HG03095 (cell line): Measurements from ENCODE around the gene DHDDS.
"Not testable (repeated sequence)": the region's sequence is repeated elsewhere in the genome, so short reads cannot be mapped to it uniquely, and the experiment has no call there.

Source experiments
- ATAC-seq: cut with Tn5 transposase; IDR thresholded peaks from one replicate; pipeline ENCODE4 v1.9.1; 2021; ENCODE audit warnings: moderate library complexity; ENCODE audit not compliant: unreplicated experiment

The DHDDS gene

DNA sequence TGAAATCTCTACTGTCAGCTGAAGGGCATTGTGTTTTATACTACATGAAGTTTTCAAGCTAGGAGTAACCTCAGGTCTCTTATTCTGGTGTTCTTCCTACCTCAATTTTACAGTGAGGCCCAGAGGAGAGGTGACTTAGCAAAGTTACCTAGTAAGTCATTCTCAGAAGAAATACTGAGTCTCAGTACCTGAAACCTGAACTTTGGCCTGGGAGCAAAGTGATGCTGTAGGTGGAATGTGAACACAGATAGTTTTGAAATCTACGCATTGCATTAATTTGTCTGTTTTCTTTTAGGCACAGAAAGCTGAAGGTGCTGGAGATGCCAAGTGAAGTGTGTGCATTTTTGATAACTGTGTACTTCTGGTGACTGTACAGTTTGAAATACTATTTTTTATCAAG is 42.7 kb downstream of the DHDDS start:
- no peak for ATAC-seq

- ATAC-seq: no peak
Measured at GRCh38 chr1:26475989-26476388, 43.9 kb downstream of the DHDDS start.

- ATAC-seq: no peak
Measured at GRCh38 chr1:26476958-26477357, 44.8 kb downstream of the DHDDS start.

DNA sequence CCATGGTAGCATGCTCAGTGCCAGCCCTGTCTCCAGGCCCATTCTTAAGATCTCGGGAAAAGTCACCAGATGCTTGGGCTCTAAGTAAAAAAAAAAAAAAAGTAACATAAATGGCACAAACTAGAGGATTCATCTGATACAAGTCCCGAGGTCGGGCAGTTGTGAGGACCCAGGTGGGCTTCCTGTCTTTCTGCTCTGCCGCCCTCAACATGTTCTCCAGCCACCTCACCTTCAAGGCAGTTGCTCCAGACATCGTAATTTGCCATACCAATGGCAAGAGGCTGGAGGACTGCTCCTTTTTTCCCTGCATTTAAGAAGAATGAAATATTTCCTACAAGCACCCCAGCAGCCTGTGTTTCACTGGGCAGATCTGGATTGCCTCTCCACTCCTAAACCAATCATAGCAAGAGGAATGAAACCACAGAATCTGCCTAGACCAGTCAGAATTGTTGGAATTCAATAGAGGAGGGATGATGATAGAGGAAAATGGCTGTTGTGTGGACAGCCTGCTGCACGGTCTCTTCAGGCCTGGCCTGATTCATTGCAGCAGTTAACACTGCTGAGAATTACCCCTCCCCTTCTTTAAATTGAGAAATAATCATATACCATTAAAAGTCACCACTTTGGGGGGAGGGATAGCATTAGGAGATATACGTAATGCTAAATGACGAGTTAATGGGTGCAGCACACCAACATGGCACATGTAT is 45.5 kb downstream of the DHDDS start:
- no peak for ATAC-seq

GRCh38 chr1:26478159-26478558 is 46.0 kb downstream of the DHDDS start:
- ATAC-seq: no peak

- no peak for ATAC-seq
Measured at GRCh38 chr1:26478988-26479387, 46.9 kb downstream of the DHDDS start.

DNA sequence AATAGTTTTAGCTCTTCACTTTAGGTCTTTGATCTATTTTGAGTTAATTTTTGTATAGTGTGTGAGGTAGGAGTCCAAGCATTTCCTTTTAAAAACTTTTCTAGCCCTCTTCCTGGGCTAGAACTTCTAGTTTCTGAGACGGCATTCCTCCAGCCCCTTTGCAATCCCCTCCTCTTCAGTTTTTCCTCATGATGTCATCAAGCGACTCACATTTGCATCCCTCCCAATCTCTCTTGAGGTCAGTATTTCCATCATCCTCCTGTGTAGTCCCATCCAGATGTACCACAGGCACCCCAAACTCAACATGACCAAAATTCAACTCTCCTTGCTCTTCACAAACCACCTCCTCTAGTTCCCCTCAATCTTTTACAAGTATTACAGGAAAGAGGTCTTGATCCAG is 50.8 kb downstream of the DHDDS start:
- no peak for ATAC-seq

- no peak for ATAC-seq
Measured at GRCh38 chr1:26483980-26484379, 51.9 kb downstream of the DHDDS start.

- ATAC-seq: no peak
Measured at GRCh38 chr1:26490155-26490554, 58.0 kb downstream of the DHDDS start.

DNA sequence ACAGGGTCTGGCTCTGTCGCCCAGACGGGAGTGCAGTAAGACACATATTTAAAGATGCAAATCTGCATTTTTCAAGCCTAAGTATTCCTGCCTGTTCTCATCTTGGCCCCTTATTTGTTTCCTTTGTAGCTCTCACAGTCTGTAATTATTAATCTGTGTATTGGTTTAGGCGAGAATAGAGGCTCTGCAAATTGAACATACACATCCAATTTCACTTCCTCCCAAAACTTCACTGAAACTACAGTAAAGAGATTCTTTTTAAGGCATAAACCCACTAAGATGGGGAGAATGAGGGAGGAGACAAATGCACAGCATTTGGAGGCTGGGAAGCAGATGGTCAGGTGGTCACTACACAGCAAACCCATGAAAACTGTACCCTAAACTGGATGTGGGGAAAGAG is 61.1 kb downstream of the DHDDS start:
- no peak for ATAC-seq

GRCh38 chr1:26493938-26494337 is 61.8 kb downstream of the DHDDS start:
- no peak for ATAC-seq

DNA sequence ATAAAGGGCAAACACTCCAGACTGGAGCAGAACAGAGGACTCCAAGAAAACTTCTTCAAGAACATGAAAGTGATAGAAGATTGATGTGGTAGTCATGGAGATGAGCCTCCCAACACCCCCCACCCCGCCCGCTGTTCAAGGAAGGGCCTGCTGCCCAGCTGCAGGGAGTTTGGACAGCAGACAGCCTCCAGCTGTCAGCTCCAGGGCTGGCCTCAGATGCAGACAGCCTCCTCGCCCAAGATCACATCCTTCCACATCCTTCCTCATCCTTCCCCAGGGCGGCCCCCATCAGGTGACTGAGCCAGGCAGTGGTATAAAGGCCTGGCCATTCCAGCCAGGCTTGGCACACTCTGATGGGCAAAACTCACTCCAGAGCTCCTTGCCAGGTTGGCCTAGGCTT is 64.7 kb downstream of the DHDDS start:
- no peak for ATAC-seq

DNA sequence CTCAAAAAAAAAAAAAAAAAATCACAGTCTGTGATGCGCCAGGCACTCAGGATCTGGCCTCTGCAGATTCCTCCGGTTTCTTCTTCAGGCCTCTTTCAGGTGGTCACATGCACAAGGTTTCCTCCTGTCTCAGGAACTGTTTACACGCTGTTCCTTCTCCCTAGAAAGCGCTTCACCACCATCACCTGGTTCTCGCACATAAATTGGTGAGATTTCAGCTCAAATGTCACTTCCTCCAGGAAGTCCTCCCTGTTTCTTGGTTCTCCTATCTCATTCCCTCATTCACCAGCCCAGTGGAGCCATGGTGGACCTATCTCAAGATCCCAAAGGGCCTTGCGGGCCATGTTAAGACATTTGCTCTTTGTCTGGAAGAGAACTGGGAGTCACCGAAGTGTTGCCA is 66.8 kb downstream of the DHDDS start:
- ATAC-seq: no peak

DNA sequence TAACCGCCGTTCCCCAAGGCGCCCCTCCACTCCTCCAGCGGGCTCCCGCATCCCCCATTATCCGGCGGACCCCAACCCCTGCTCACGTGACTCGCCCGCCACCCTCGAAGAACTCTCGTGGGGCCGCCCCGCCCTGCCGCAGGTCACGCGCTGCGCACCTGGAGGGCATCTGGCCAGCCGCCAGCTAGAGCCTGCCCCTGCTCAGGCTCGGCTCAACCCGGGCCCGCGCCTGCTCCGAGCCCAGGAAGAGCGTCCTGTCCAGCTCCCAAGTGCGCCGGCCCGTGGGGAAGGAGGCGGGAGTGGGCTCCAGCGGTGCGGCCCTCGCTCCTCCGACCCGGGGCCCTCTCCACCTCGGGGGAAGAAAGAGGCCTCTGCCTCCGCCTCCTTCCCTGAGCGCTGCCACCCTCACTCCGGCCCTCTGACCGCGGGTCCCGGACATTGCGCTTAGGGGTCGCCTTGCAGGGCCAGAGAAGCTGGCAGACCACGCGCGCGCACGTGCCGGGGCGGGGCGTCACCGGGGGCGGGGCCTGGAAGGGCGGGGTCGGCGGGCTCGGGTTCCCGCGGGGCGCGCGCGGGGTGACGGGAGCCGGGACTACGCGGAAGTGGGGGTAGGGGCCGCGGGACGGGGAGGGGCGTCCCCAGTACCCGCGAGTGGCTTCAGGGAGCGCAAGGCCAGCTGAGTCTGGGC is 68.5 kb downstream of the DHDDS start:
- peak; percentile 45 for ATAC-seq

DNA sequence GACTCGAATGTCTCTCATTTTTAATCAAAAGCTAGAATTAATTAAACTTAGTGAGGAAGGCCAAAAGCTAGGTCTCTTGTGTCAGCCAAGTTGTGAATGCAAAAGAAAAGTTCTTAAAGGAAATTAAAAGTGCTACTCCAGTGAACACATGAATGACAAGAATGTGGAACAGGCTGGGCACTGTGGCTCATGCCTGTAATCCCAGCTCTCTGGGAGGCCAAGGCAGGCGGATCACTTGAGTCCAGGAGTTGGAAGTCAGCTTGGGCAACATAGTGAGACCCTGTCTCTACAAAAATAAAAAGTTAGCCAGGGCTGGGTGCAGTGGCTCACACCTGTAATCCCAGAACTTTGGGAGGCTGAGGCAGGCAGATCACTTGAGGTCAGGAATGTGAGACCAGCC is 78.6 kb downstream of the DHDDS start:
- ATAC-seq: not testable (repeated sequence)

DNA sequence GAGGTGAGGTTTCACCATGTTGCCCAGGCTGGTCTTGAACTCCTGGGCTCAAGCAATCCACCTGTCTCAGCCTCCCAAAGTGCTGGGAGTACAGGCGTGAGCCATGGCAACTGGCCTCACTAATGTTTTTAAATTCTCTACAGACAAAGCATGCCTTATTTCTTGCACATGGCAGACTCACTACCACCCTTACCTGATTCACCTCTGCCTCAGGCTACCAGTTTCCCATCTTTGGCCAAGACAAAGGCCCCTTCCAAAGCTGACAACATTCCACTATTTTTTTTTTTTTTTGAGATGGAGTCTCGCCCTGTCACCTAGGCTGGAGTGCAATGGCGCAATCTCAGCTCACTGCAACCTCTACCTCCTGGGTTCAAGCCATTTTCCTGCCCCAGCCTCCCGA is 83.7 kb downstream of the DHDDS start:
- ATAC-seq: not testable (repeated sequence)

- no peak for ATAC-seq
Measured at GRCh38 chr1:26516987-26517765, 85.1 kb downstream of the DHDDS start.

- ATAC-seq: no peak
Measured at GRCh38 chr1:26517766-26518049, 85.6 kb downstream of the DHDDS start.

DNA sequence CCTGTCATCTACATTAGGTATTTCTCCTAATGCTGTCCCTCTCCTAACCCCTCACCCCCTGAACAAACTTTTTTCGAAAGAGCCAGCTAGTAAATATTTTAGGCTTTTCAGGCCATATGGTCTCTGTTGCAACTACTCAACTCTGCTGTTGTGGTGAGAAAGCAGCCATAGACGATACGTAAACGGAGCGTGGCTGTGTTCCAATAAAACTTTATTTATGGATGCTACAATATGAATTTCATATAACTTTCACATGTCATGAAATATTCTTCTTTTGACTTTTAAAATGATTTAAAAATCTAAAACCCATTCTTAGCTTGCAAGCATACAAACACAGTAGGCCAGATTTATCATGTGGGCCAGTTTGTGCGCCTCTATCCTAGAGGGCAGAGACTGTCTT is 86.2 kb downstream of the DHDDS start:
- ATAC-seq: no peak

DNA sequence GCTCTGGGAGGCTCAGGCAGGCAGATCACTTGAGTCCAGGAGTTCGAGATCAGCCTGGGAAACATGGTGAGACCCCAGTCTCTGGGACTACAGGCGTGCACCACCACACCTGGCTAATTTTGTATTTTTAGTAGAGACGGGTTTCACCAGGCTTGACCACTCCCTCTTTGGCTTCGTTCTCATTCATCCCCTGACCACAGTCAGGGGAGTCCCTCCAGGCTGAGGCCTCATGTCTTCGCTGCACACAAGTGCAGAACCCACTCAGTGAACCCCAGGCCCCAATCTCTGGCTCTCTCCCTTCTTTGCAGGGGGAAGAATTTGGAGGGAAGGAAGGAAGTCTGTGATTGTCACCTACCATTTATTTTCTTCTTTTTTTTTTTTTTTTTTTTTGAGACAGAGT is 88.2 kb downstream of the DHDDS start:
- no peak for ATAC-seq
